HepG2 (cell line): ENCODE results near the gene MEX3A. TPM values are rescaled to one million over a fixed set of nuclear protein-coding genes. Genes with fewer than 3 reads are reported as not detected.

Experiments
- KIAA2018 ChIP-seq: sonication (generic); formaldehyde crosslinking; IDR thresholded peaks from 2 replicates; pipeline ENCODE4 v1.5.0; 2020; ENCODE audit warnings: mild to moderate bottlenecking, missing genetic modification reagents, borderline replicate concordance
- MTF1 ChIP-seq: sonication (generic); formaldehyde crosslinking; IDR thresholded peaks from 2 replicates; pipeline ENCODE4 v1.5.0; 2020; ENCODE audit warnings: missing genetic modification reagents
- PRDM10 ChIP-seq: sonication (generic); formaldehyde crosslinking; IDR thresholded peaks from 2 replicates; pipeline ENCODE4 v1.4.0; 2020; ENCODE audit warnings: low read depth, missing genetic modification reagents
- SMC3 ChIP-seq: IDR thresholded peaks from 2 replicates; pipeline ENCODE4 v1.6.1; 2011; ENCODE audit warnings: low read length, improper control_type of control experiment
- ZFP1 ChIP-seq: IDR thresholded peaks from 2 replicates; pipeline ENCODE4 v1.6.1; 2016
- ZNF232 ChIP-seq: sonication (generic); formaldehyde crosslinking; IDR thresholded peaks from 2 replicates; pipeline ENCODE4 v1.4.0; 2020; ENCODE audit warnings: missing genetic modification reagents, borderline replicate concordance
- ZNF414 ChIP-seq: sonication (generic); formaldehyde crosslinking; IDR thresholded peaks from 2 replicates; pipeline ENCODE4 v1.5.0; 2020; ENCODE audit warnings: missing genetic modification reagents
- polyA plus RNA-seq, 8 experiments: library from polyadenylated mRNA; depleted of rRNA in 3 of 8; stranded (reverse) in 7 of 8; unstranded in 1 of 8; fragments of >200 nt; fragmentation: Illumina TruSeq in 4 of 8; extraction: Trizol in 4 of 8; gene quantifications; 2 replicates each; pipeline versions ENCODE4 v1.2.1 to v1.2.3, GENCODE V29; 2011 to 2016; ENCODE audit warnings: low read depth in 4 of 8, missing spikeins in 1 of 8, mixed read lengths in 1 of 8; ENCODE audit not compliant: insufficient read depth in 1 of 8
- total RNA-seq, 5 experiments: library from RNA; depleted of rRNA; stranded (reverse); fragments of >200 nt; fragmentation: Illumina TruSeq; extraction: Trizol; gene quantifications; 2 replicates each; pipeline ENCODE4 v1.2.3, GENCODE V29; 2016; ENCODE audit warnings: low read depth in 1 of 5

MEX3A gene
- total and polyA plus RNA-seq, 2 of the 13 experiments (the other 11 are each of a cell fraction or from before 2014, with no cell fraction given): 7.6 to 9.1 TPM

DNA sequence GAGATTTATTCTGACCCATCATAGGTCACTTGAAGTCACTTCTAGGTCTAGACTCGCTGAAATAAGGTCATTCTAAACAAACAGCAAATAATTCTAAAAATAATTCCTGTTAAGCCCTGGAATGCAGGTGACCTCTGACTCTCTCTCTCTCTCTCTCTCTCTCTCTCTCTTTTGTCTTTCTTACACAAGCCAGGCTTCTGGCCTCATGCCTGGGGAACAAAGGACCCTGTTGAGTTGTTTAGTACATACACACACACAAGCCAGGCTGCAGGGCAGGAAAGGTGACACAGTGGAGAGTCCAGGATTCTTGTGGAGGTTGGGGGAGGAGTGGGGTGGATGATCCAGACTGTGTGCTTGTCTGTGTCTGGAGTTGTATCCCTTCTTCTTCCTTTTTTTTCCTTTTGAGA lies 4.0 kb upstream of the MEX3A start (continued):
- TF ChIP-seq ZFP1 (CRISPR knock-in tag) (peak; percentile 91), KIAA2018 (no peak), SMC3 (no peak), MTF1 (CRISPR knock-in tag) (no peak), PRDM10 (peak; percentile 34; the same call in 1 of the 2 replicates), ZNF232 (CRISPR knock-in tag) (no peak), ZNF414 (CRISPR knock-in tag) (peak; percentile 73; the same call in 1 of the 2 replicates)
